PC-3 (cell line): Measurements from ENCODE around the gene KLHL11. TPM values are rescaled to one million over a fixed set of nuclear protein-coding genes. Genes with fewer than 3 reads are reported as not detected.

ENCODE experiments used
- ATAC-seq: fragments of 200-7000 bp; cut with Tn5 transposase; 2 replicates; pipeline ENCODE4 v1.9.1; 2020; ENCODE audit warnings: mild to moderate bottlenecking, moderate library complexity
- BruUV-seq: library from RNA; stranded (reverse); fragments of 400-500 nt; replicated peaks from 2 replicates; lab custom pipeline; 2021; lab: Mats Ljungman, UMichigan
- CTCF ChIA-PET: fragments of 300-600 bp; sonication (Branson Sonifier 250); formaldehyde crosslinking; loops from one replicate; lab custom pipeline; 2022; ENCODE audit warnings: antibody characterized with exemption; lab: Charles Lee
- POLR2A ChIA-PET: fragments of 300-600 bp; sonication (Branson Sonifier 250); formaldehyde crosslinking; loops from one replicate; lab custom pipeline; 2022; ENCODE audit warnings: antibody characterized with exemption; ENCODE audit not compliant: unreplicated experiment; lab: Charles Lee
- DNase-seq: peaks from one replicate; pipeline ENCODE4 v3.0.0-alpha.2; 2015
- H2AFZ ChIP-seq: fragments of 300-600 bp; sonication (generic); 2 replicates; pipeline ENCODE4 v1.6.0; 2016; ENCODE audit warnings: antibody characterized with exemption, low read length
- H3F3A ChIP-seq: fragments of 300-600 bp; sonication (generic); one replicate; pipeline ENCODE4 v1.6.0; 2017; ENCODE audit warnings: antibody characterized with exemption, low read length, control low read depth, mild to moderate bottlenecking; ENCODE audit not compliant: unreplicated experiment
- H3K27ac ChIP-seq: fragments of 300-600 bp; sonication (generic); 2 replicates; pipeline ENCODE4 v1.5.1; 2016; ENCODE audit warnings: mild to moderate bottlenecking, low read length
- H3K27me3 ChIP-seq: fragments of 300-600 bp; sonication (generic); 2 replicates; pipeline ENCODE4 v1.6.1; 2016; ENCODE audit warnings: low read length, mixed read lengths
- H3K36me3 ChIP-seq: fragments of 300-600 bp; sonication (generic); 2 replicates; pipeline ENCODE4 v1.6.1; 2016; ENCODE audit warnings: low read depth, mixed run types, low read length, mixed read lengths
- H3K4me1 ChIP-seq: fragments of 300-600 bp; sonication (generic); 2 replicates; pipeline ENCODE4 v1.5.1; 2016; ENCODE audit warnings: low read length; ENCODE audit not compliant: insufficient read depth
- H3K4me2 ChIP-seq: fragments of 300-600 bp; sonication (generic); 2 replicates; pipeline ENCODE4 v1.6.0; 2016; ENCODE audit warnings: low read length
- H3K4me3 ChIP-seq: fragments of 300-600 bp; sonication (generic); 2 replicates; pipeline ENCODE4 v1.5.1; 2016; ENCODE audit warnings: mild to moderate bottlenecking, low read length, mixed read lengths
- H3K79me2 ChIP-seq: fragments of 300-600 bp; sonication (generic); 2 replicates; pipeline ENCODE4 v1.6.1; 2017; ENCODE audit warnings: low read length, mixed read lengths
- H3K9ac ChIP-seq: fragments of 300-600 bp; sonication (generic); 2 replicates; pipeline ENCODE4 v1.6.0; 2016; ENCODE audit warnings: mild to moderate bottlenecking, low read length
- H3K9me2 ChIP-seq: fragments of 300-600 bp; sonication (generic); replicated peaks from 2 replicates; pipeline ENCODE4 v1.6.1; 2016; ENCODE audit warnings: mixed run types, low read length, mixed read lengths
- H3K9me3 ChIP-seq: fragments of 300-600 bp; sonication (generic); 2 replicates; pipeline ENCODE4 v1.6.1; 2016; ENCODE audit warnings: low read length, mixed read lengths
- H4K20me1 ChIP-seq: fragments of 300-600 bp; sonication (generic); 2 replicates; pipeline ENCODE4 v1.6.1; 2016; ENCODE audit warnings: low read length, mixed read lengths
- EZH2 ChIP-seq: fragments of 300-600 bp; sonication (generic); IDR thresholded peaks from one replicate; pipeline ENCODE4 v1.6.1; 2017; ENCODE audit warnings: antibody characterized with exemption, mild to moderate bottlenecking, low read length; ENCODE audit not compliant: unreplicated experiment
- EZH2phosphoT487 ChIP-seq: fragments of 300-600 bp; sonication (generic); IDR thresholded peaks from 2 replicates; pipeline ENCODE4 v1.6.1; 2018; ENCODE audit warnings: mild to moderate bottlenecking, antibody characterized with exemption, low read length, borderline replicate concordance
- intact Hi-C: fragments of 100-400 bp; cut with micrococcal nuclease; formaldehyde crosslinking; loops from 2 replicates; pipeline ENCODE4 v1.9.0; 2023
- total RNA-seq: library from RNA; depleted of rRNA; stranded (reverse); fragments of >200 nt; gene quantifications from 2 replicates; pipeline ENCODE4 v1.2.3, GENCODE V29; 2014
- TF ChIP-seq, protein P1 (sequence below): fragments of 300-600 bp; sonication (generic); conservative IDR thresholded peaks from 2 replicates; pipeline ENCODE4 v1.5.1; 2017; ENCODE audit warnings: antibody characterized with exemption, low read depth, mild to moderate bottlenecking, low read length

KLHL11 gene
- total RNA-seq, 1 experiment from 2014 or later = 19.9 TPM

DNA sequence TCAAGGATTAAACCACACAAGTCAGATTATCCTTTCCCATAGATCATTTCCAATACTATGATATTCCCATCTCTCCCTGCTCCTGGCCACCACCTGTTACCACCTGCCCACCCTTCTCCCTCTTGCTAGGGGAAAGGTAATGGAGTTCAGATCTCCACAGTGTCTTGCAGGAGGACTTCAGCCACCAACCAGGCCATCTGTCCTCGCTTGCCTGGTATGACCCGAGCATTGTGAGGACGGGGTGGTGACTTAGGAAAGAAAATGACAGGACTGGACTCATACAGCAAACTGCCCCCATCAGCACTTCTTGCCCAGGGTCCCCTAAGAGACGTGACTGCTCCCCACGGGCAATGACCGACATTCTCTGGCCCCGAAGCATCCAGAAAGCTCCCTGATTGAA lies 41.6 kb downstream of the KLHL11 start:
- H3K4me1 ChIP-seq = no peaks in the 10 kb centered on the region
- no peak overlapping the region for H3K9ac ChIP-seq
- no peak for ATAC-seq
- H3F3A ChIP-seq = no peaks in the 10 kb centered on the region
- DNase-seq = no peak
- H3K27me3 ChIP-seq = no peaks in the 10 kb centered on the region
- H3K9me2 ChIP-seq = no peaks in the 10 kb centered on the region
- H2AFZ ChIP-seq = no peak overlapping the region
- intact Hi-C loops = no loop called here
- no peaks in the 10 kb centered on the region for H3K79me2 ChIP-seq
- H3K9me3 ChIP-seq = no peaks in the 10 kb centered on the region
- no peak overlapping the region for H3K4me3 ChIP-seq
- TF ChIP-seq, protein P1, sequence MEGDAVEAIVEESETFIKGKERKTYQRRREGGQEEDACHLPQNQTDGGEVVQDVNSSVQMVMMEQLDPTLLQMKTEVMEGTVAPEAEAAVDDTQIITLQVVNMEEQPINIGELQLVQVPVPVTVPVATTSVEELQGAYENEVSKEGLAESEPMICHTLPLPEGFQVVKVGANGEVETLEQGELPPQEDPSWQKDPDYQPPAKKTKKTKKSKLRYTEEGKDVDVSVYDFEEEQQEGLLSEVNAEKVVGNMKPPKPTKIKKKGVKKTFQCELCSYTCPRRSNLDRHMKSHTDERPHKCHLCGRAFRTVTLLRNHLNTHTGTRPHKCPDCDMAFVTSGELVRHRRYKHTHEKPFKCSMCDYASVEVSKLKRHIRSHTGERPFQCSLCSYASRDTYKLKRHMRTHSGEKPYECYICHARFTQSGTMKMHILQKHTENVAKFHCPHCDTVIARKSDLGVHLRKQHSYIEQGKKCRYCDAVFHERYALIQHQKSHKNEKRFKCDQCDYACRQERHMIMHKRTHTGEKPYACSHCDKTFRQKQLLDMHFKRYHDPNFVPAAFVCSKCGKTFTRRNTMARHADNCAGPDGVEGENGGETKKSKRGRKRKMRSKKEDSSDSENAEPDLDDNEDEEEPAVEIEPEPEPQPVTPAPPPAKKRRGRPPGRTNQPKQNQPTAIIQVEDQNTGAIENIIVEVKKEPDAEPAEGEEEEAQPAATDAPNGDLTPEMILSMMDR = no peak
- no peak for TF ChIP-seq EZH2phosphoT487
- no peak for TF ChIP-seq EZH2
- no peak overlapping the region for H3K4me2 ChIP-seq
- no peaks in the 10 kb centered on the region for H3K36me3 ChIP-seq
- TSS peak; percentile 17 for BruUV-seq
- POLR2A ChIA-PET = interaction anchor here (0.6 kb wide), 1 partner anchor 22 kb away, joined by 8 read pairs; no protein-coding TSS in a partner anchor
- no peaks in the 10 kb centered on the region for H4K20me1 ChIP-seq
- CTCF ChIA-PET = no interaction called here
- no peak overlapping the region for H3K27ac ChIP-seq

DNA sequence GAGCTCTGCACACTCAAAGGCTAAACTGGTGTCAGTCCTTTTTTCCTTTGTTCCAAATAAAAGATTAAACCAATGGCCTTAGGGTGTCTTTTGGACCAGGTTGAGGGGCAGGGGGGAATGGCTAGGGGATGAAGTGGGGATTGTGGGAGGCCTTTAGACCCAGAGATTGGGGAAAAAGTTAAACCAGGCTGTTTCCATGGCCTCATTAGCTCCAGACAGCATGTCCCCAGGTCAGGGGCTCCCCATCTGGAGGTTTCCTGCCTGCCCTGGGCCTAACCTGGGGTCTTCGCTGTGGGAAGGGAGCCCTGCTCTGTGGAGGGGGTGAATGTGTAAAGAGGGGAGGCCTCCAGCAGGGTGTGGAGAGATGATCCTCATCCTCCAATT lies 42.1 kb downstream of the KLHL11 start:
- H2AFZ ChIP-seq = no peak overlapping the region
- H3K4me1 ChIP-seq = no peaks in the 10 kb centered on the region
- POLR2A ChIA-PET = no interaction called here
- no TSS peak for BruUV-seq
- H3K9ac ChIP-seq = no peak overlapping the region
- no peak overlapping the region for H3K27ac ChIP-seq
- no peak overlapping the region for H3K4me2 ChIP-seq
- H3K36me3 ChIP-seq = no peaks in the 10 kb centered on the region
- H3K4me3 ChIP-seq = no peak overlapping the region
- no peaks in the 10 kb centered on the region for H3K9me3 ChIP-seq
- CTCF ChIA-PET = no interaction called here
- no peaks in the 10 kb centered on the region for H3F3A ChIP-seq
- no peaks in the 10 kb centered on the region for H3K79me2 ChIP-seq
- ATAC-seq (no peak), DNase-seq (no peak)
- intact Hi-C loops = no loop called here
- H3K27me3 ChIP-seq = no peaks in the 10 kb centered on the region
- TF ChIP-seq EZH2phosphoT487 = no peak
- TF ChIP-seq EZH2 = no peak
- TF ChIP-seq, protein P1 = no peak
- H3K9me2 ChIP-seq = no peaks in the 10 kb centered on the region
- no peaks in the 10 kb centered on the region for H4K20me1 ChIP-seq

DNA sequence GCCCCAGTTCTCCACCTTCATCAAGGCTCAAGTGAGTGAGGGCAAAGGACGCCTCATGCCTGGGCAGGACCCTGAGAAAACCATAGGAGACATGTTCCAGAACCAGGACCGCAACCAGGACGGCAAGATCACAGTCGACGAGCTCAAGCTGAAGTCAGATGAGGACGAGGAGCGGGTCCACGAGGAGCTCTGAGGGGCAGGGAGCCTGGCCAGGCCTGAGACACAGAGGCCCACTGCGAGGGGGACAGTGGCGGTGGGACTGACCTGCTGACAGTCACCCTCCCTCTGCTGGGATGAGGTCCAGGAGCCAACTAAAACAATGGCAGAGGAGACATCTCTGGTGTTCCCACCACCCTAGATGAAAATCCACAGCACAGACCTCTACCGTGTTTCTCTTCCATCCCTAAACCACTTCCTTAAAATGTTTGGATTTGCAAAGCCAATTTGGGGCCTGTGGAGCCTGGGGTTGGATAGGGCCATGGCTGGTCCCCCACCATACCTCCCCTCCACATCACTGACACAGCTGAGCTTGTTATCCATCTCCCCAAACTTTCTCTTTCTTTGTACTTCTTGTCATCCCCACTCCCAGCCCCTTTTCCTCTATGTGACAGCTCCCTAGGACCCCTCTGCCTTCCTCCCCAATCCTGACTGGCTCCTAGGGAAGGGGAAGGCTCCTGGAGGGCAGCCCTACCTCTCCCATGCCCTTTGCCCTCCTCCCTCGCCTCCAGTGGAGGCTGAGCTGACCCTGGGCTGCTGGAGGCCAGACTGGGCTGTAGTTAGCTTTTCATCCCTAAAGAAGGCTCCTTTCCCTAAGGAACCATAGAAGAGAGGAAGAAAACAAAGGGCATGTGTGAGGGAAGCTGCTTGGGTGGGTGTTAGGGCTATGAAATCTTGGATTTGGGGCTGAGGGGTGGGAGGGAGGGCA lies 42.7 kb downstream of the KLHL11 start:
- Histone ChIP-seq H3K36me3 (no peaks in the 10 kb centered on the region), H3F3A (no peaks in the 10 kb centered on the region), H3K4me2 (no peak overlapping the region), H3K27ac (no peak overlapping the region), H3K79me2 (no peaks in the 10 kb centered on the region), H3K4me1 (no peaks in the 10 kb centered on the region), H3K9me2 (no peaks in the 10 kb centered on the region), H3K4me3 (no peak overlapping the region), H3K27me3 (no peaks in the 10 kb centered on the region), H2AFZ (no peak overlapping the region), H3K9me3 (no peaks in the 10 kb centered on the region), H4K20me1 (no peaks in the 10 kb centered on the region), H3K9ac (no peak overlapping the region)
- TSS peak; percentile 39 for BruUV-seq
- CTCF ChIA-PET = no interaction called here
- TF ChIP-seq, protein P1 = no peak
- TF ChIP-seq EZH2phosphoT487 (no peak), EZH2 (no peak)
- no peak for ATAC-seq
- no peak for DNase-seq
- intact Hi-C loops = no loop called here
- POLR2A ChIA-PET = no interaction called here
